Uterus (tissue), 2 donors: ENCODE results near the gene FXN.

ENCODE experiments used
- CTCF ChIP-seq, 4 experiments: fragments of 200-600 bp in 2 of 4; fragments of 450-650 bp in 2 of 4; sonication (generic) in 2 of 4; IDR thresholded peaks; one replicate each; pipeline ENCODE4 v1.5.1; 2016 to 2019; ENCODE audit warnings: antibody characterized with exemption in 4 of 4, mild to moderate bottlenecking in 2 of 4, moderate library complexity in 1 of 4
- POLR2A ChIP-seq, 2 donors: fragments of 450-650 bp; IDR thresholded peaks; one replicate each; pipeline ENCODE4 v1.6.1; 2016; ENCODE audit warnings: antibody characterized with exemption in 2 of 2, mild to moderate bottlenecking in 1 of 2, moderate library complexity in 1 of 2

- no peak for TF ChIP-seq CTCF (IDR thresholded peaks at IDR 0.05)
- TF ChIP-seq POLR2A (IDR thresholded peaks at IDR 0.05) = no peak
Observed at GRCh38 chr9:69079186-69079585, 43.6 kb downstream of the FXN start.
